Vagina (tissue), 2 donors: Measurements from ENCODE around the gene FHIT. TPM values are rescaled to one million over a fixed set of nuclear protein-coding genes. Genes with fewer than 3 reads are reported as not detected.

Experiments
- DNase-seq, 2 donors: peaks; one replicate each; pipeline ENCODE4 v3.0.0-alpha.2; 2017; ENCODE audit errors: extremely low spot score in 2 of 2
- H3K27ac ChIP-seq: fragments of 200-600 bp; sonication (generic); one replicate; pipeline ENCODE4 v1.5.1; 2019
- H3K27me3 ChIP-seq: fragments of 200-600 bp; sonication (generic); one replicate; pipeline ENCODE4 v1.5.1; 2019
- H3K36me3 ChIP-seq, 2 donors: fragments of 200-600 bp; sonication (generic); one replicate each; pipeline ENCODE4 v1.5.1; 2017 to 2019
- H3K4me1 ChIP-seq: fragments of 200-600 bp; sonication (generic); one replicate; pipeline ENCODE4 v1.5.1; 2019
- H3K4me3 ChIP-seq, 2 donors: fragments of 200-600 bp; sonication (generic); 1 replicate in 1 of 2; 2 replicates in 1 of 2; pipeline ENCODE4 v1.5.1; 2016 to 2019
- H3K9me3 ChIP-seq: fragments of 200-600 bp; sonication (generic); one replicate; pipeline ENCODE4 v1.5.1; 2019
- CTCF ChIP-seq, 3 experiments: fragments of 450-650 bp in 2 of 3; fragments of 200-600 bp in 1 of 3; sonication (generic) in 1 of 3; IDR thresholded peaks; one replicate each; pipeline ENCODE4 v1.5.1; 2017 to 2019; ENCODE audit warnings: antibody characterized with exemption in 3 of 3, mild to moderate bottlenecking in 2 of 3, moderate library complexity in 2 of 3
- POLR2A ChIP-seq, 2 donors: fragments of 450-650 bp; IDR thresholded peaks; one replicate each; pipeline ENCODE4 v1.6.1; 2017; ENCODE audit warnings: antibody characterized with exemption in 2 of 2, mild to moderate bottlenecking in 2 of 2, moderate library complexity in 2 of 2
- POLR2AphosphoS5 ChIP-seq, 2 donors: sonication (generic); formaldehyde crosslinking; IDR thresholded peaks; one replicate each; pipeline ENCODE4 v1.9.0; 2017; ENCODE audit warnings: antibody characterized with exemption in 2 of 2, mild to moderate bottlenecking in 2 of 2, low read depth in 1 of 2; ENCODE audit not compliant: insufficient read depth in 1 of 2
- intact Hi-C: fragments of 100-400 bp; cut with DNase I; formaldehyde crosslinking; loops from one replicate; pipeline ENCODE4 v1.15.1; 2023
- total RNA-seq: library from RNA; depleted of rRNA; stranded (reverse); fragments of >200 nt; gene quantifications from one replicate; pipeline ENCODE4 v1.2.3, GENCODE V29; 2016

Gene FHIT
- total RNA-seq, 1 donor from 2014 or later = 7.9 TPM

GRCh38 chr3:60414011-60414410 is 837.2 kb downstream of the FHIT start:
- DNase-seq = no peak
- TF ChIP-seq POLR2AphosphoS5 (IDR thresholded peaks at IDR 0.05; ENCODE audit: insufficient read depth in 1 of 2, low read depth in 1 of 2) (no peak), POLR2A (IDR thresholded peaks at IDR 0.05) (no peak), CTCF (IDR thresholded peaks at IDR 0.05) (no peak)
- Histone ChIP-seq H3K4me1 (no peaks in the 10 kb centered on the region), H3K36me3 (no peaks in the 10 kb centered on the region), H3K27me3 (no peaks in the 10 kb centered on the region), H3K27ac (no peak overlapping the region), H3K4me3 (no peak overlapping the region), H3K9me3 (no peaks in the 10 kb centered on the region)
- intact Hi-C loops = no loop called here

- no peak overlapping the region for H3K4me3 ChIP-seq
- H3K27me3 ChIP-seq = no peaks in the 10 kb centered on the region
- no peaks in the 10 kb centered on the region for H3K4me1 ChIP-seq
- H3K27ac ChIP-seq = no peak overlapping the region
- DNase-seq = no peak
- H3K36me3 ChIP-seq = no peaks in the 10 kb centered on the region
- TF ChIP-seq POLR2A (IDR thresholded peaks at IDR 0.05) (no peak), CTCF (IDR thresholded peaks at IDR 0.05) (no peak), POLR2AphosphoS5 (IDR thresholded peaks at IDR 0.05; ENCODE audit: insufficient read depth in 1 of 2, low read depth in 1 of 2) (no peak)
- H3K9me3 ChIP-seq = no peaks in the 10 kb centered on the region
- intact Hi-C loops = no loop called here
Measured at GRCh38 chr3:60413551-60413950, 837.7 kb downstream of the FHIT start.

GRCh38 chr3:60403866-60404265 is 847.4 kb downstream of the FHIT start:
- intact Hi-C loops = no loop called here
- Histone ChIP-seq H3K27ac (no peak overlapping the region), H3K36me3 (no peaks in the 10 kb centered on the region), H3K4me3 (no peak overlapping the region), H3K27me3 (no peaks in the 10 kb centered on the region), H3K4me1 (no peaks in the 10 kb centered on the region), H3K9me3 (no peaks in the 10 kb centered on the region)
- no peak for DNase-seq
- TF ChIP-seq POLR2AphosphoS5 (IDR thresholded peaks at IDR 0.05; ENCODE audit: insufficient read depth in 1 of 2, low read depth in 1 of 2) (no peak), POLR2A (IDR thresholded peaks at IDR 0.05) (no peak), CTCF (IDR thresholded peaks at IDR 0.05) (no peak)

- Histone ChIP-seq H3K4me1 (no peaks in the 10 kb centered on the region), H3K27ac (no peak overlapping the region), H3K4me3 (no peak overlapping the region), H3K36me3 (no peaks in the 10 kb centered on the region), H3K27me3 (no peaks in the 10 kb centered on the region), H3K9me3 (no peaks in the 10 kb centered on the region)
- DNase-seq = no peak
- no peak for TF ChIP-seq POLR2A (IDR thresholded peaks at IDR 0.05)
- TF ChIP-seq CTCF (IDR thresholded peaks at IDR 0.05) = no peak
- TF ChIP-seq POLR2AphosphoS5 (IDR thresholded peaks at IDR 0.05; ENCODE audit: insufficient read depth in 1 of 2, low read depth in 1 of 2) = no peak
- intact Hi-C loops = no loop called here
Measured at GRCh38 chr3:60402931-60403330, 848.3 kb downstream of the FHIT start.

- intact Hi-C loops = no loop called here
- no peaks in the 10 kb centered on the region for H3K4me1 ChIP-seq
- no peaks in the 10 kb centered on the region for H3K36me3 ChIP-seq
- no peaks in the 10 kb centered on the region for H3K9me3 ChIP-seq
- H3K4me3 ChIP-seq = no peak overlapping the region
- no peaks in the 10 kb centered on the region for H3K27me3 ChIP-seq
- no peak overlapping the region for H3K27ac ChIP-seq
- no peak for DNase-seq
- TF ChIP-seq POLR2AphosphoS5 (IDR thresholded peaks at IDR 0.05; ENCODE audit: insufficient read depth in 1 of 2, low read depth in 1 of 2) (no peak), CTCF (IDR thresholded peaks at IDR 0.05) (no peak), POLR2A (IDR thresholded peaks at IDR 0.05) (no peak)
Measured at GRCh38 chr3:60399861-60400845, 851.1 kb downstream of the FHIT start.
